ENCODE results near the gene DLGAP1.
A peak's percentile ranks its signal among the peaks of the same experiment; 100 is the strongest.

The DLGAP1 gene

GRCh38 chr18:3457261-3457724 lies 997.8 kb downstream of the DLGAP1 start:
- DNase-seq = peak in 1 of 56 donors; percentile 18

- DNase-seq = no peak
Measured at GRCh38 chr18:3456686-3457069, 998.4 kb downstream of the DLGAP1 start.

DNA sequence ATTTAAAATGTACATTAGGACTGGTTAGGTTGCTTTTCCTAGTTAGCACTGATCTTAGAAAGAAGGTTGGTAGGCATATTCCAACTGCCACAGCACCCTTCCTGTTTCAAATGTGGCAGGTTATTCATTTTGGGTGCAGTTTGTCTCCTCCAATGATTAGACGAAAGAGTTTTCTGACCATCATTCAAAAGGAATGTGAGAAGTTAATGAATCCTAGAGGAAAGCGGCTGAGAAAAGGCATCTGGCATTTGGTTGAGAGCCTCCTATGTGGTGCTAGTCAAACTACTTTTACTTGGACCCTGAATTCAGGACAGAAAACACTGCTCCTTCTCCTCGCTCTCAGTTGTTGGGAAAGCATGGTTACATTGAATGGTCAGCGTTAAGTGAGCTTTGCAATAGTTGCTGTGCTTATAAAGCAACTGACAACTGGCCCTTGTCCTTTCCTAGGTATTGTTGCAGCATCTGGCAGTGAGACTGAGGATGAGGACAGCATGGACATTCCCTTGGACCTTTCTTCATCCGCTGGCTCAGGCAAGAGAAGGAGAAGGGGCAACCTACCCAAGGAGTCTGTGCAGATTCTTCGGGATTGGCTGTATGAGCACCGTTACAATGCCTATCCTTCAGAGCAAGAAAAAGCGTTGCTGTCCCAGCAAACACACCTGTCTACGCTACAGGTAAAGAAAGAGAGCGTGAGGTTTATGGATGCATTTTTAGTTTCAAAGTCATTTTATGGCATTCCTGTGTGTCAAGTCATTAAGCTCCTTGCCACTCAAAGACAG lies 999.0 kb downstream of the DLGAP1 start:
- no peak for DNase-seq

GRCh38 chr18:3455090-3455635 lies 999.9 kb downstream of the DLGAP1 start:
- DNase-seq = no peak

GRCh38 chr18:3454365-3455089 lies 1000.6 kb downstream of the DLGAP1 start:
- DNase-seq = peak in 5 of 56 donors; percentile 2 to 55 (median 17)

DNA sequence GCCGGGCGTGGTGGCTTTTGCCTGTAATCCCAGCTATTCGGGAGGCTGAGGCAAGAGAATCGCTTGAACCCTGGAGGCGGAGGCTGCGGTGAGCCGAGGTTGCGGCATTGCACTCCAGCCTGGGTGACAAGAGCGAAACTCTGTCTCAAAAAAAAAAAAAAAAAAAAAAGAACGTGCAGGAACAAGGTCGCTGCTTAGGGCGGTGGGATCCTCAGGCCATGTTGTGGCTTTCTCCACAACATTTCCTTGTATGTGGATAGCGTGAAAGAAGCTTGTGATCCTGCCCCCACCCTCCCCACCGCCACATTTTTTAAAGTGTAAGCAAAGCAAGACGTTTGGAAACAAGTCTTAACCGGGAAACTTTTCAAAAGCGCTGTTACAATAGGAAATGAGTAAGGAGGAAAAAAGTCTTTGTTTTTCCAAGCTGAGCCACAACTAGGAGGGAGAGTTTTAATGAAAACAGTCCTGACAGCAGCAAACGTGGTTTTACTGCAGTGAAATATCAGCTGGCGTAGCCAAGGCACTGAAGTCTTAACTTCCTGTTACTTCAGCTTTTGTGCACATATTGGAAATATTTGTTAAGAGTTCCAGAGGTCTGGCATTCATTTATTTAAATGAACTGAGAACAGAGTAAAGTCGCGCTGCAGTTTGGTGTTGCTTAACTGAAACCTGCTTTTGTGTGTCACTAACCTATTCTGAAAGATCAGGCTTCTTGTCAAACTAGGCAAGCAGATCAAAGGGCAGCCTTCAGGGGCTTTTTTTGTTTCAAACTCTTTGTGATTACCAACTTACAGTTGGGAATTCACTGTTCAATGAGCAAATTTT lies 1001.4 kb downstream of the DLGAP1 start:
- peak in 5 of 56 donors; percentile 4 to 36 (median 23) for DNase-seq

- no peak for DNase-seq
Measured at GRCh38 chr18:3452750-3453539, 1002.2 kb downstream of the DLGAP1 start.

DNA sequence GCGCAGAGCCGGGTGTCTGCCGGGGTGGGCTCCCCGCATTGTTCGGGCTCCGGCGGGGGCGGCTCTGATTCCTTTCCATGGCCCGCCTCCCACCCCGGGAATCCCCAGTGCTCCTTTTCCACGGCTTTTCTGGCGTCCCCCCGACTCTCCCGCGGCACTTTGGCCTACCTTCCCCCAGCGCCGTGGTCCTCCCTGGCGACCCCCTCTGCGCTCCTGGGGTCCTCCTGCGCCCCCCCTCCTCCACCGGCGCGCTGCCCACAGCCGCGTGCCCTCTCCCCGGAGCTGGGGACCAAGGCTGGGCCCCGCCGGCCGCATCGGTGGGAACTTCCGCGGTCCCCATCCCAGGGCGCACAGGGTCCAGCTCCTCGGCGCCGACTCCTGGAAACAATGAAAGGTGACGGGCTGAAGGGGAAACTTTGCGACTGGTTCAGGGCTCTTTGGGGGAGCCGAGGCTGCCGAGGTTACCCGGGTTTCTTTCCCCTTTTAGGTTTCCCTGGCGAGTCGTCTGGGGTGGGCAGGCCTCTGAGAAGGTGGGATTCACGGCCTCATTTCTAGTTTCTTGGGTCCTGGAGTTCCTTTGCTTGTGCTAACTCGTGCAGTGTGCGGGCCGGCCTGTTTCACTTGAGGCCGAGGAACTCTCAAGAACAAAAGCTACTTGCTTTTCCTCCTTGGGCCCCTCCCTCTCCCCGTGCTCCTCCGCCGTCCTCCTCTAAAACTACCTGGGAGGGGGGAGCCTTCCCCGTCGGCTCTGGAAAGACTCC lies 1002.9 kb downstream of the DLGAP1 start:
- DNase-seq = peak in 23 of 56 donors; percentile 5 to 61 (median 36)

DNA sequence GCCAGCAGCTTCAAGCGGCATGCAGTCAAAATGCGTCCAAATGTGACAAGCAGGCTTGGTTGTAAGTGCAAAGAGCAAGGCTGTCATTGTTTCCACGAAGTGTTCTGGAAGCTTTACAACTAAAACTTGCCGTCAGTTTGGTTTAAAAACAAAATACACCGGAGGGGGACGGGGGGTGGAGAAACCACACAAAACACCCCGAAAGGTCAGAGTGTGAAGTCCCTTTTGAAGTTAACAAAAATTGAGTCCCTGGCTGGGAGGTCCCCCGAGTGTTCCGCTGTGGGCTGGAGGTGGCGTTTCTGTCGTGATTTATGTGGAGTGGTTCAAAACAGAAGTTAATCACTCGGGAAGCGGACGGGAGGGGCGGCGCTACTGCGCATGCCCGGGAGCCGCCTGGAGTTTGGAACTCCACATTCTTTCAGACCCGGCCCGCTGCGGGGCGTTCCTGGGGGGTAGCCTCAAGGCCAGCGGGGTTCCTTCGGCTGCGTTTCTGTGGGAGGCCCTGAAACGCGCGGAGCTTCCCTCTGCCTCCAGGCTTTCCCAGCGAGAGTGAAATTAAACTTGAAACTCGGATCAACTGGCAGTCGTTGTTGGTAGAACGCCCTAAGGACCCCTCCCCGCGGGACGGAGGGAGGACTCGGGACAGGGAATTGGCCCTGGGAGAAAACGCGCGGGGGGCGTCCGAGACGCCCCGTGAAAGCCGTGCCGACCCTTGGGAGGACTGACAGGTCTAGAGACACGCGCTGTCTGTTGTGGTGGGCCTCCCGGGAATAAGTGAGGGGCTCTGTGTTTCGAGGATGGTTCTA lies 1003.7 kb downstream of the DLGAP1 start:
- DNase-seq = peak; percentile 22 to 92 (median 75)

GRCh38 chr18:3450799-3451182 lies 1004.3 kb downstream of the DLGAP1 start:
- DNase-seq = peak in 4 of 56 donors; percentile 18 to 72 (median 46)

GRCh38 chr18:3450012-3450798 lies 1004.9 kb downstream of the DLGAP1 start, which contains the start of gene TGIF1:
TGIF1 (plus strand) TSS chr18:3450172; CDS start chr18:3450490, 318 bp downstream.
- DNase-seq = peak in 47 of 56 donors; percentile 6 to 81 (median 57)

DNA sequence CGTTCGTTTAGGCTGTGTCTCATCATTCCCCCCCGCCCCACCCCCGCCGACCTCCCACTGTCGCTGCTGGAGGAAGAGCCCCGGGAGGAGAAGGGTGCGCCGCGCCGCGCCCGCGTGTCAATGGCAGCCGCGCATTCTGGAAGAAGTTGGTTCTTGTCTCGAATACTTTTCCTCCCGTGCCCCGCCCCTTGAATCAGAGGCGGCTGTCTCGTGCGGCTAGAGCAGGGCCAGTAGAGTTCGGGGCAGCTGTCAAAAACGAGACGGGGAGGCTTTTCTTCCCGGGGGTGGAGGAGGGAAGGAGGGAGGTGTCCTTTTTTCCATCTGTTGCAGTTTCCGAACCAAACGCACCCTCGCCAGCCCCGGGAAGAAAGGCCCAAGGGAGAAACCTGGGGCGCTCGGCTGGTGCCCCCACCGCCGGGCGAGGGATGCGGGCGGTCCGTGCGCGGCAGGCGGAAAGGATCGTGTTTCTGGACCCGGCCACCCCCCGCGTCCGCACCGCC lies 1005.5 kb downstream of the DLGAP1 start:
- DNase-seq = peak in 17 of 56 donors; percentile 26 to 76 (median 59)

GRCh38 chr18:3448838-3449511 lies 1006.1 kb downstream of the DLGAP1 start:
- peak in 45 of 56 donors; percentile 23 to 77 (median 59) for DNase-seq

- DNase-seq = peak; percentile 24 to 95 (median 84)
Measured at GRCh38 chr18:3447895-3448837, 1006.9 kb downstream of the DLGAP1 start.

DNA sequence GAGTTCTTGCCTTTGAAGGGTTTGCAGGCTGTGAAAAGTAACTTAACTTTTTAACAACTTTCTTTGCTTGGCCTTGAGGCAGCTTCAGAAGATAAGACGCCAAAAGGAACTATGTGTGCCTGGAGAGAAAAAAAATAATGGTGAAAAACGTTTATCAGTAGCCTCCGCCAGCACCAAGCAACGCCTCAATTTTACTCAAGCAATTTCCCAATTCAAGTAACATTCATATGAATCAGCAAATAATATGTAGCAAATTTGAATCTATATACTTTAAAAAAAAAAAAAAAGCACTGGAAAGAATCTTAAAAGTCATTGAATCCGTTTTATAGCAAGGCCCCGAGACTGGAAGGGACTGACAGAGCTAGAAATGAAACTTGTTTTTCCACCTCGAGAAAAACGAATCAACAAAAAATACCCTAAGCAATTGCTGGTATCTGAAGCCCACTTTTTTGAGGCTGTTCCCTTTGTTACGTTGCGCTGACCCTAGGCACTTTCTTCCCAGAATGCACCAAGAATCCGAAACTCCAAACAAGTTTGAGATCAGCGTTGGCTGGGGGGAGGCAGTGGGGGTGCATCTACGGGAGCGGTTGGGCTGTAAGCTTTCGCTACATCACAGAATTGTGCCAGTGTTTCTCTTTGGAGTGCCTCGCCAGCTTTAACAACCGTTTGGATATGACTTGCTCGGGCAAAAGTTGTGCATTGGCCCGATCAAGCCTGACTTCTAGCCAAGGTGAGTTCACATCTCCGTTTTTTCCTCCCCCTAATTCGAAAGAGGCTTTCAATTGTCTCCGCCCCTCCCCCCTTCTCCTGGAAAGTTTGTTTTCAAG lies 1007.8 kb downstream of the DLGAP1 start:
- peak in 29 of 56 donors; percentile 25 to 80 (median 65) for DNase-seq

Measured in amygdala (tissue), 56 donors.